ENCODE measurements around the gene MYO15B. TPM values are rescaled to one million over a fixed set of nuclear protein-coding genes. Genes with fewer than 3 reads are reported as not detected.

The MYO15B gene
- total and polyA plus RNA-seq, 2 experiments from 2014 or later: 124 to 153 TPM

DNA sequence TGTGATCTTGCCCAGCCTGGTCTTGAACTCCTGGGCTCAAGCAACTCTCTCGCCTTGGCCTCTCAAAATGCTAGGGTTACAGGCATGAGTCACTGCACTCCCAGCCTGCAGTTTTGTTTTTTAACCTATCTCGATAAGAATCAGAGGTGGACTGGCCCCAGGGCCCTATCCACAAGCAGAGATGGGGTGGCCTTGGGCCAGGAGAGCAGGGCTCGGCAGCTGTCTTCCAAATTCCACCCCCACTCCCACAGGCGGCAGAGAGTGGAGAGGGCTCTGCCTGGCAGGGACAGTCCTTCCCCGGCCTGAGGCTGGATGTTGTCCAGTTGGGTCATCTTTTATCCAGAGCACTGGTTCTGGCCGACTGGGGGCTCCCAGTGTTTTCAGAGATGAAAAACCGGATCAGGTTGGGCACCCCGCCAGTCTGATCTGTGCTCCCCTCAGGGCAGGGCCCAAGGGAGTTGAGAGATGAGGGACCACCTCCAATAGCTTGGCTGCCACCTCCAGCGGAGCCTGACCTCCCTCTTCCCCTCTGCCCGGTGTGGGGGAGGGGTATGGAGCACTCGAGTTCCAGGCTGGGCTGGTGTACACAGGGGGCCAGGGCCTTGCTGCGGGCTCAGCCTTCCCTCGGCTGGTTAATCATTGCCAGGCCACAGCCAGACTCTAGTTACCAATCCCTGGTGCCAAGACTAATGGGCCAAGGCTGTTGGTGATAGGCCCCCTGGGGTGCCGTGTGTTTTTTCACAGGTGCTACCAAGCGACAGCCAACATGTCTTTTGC, 30.3 kb upstream of the MYO15B start:
- H3K9me3 ChIP-seq (ENCODE audit: low read depth): no peaks in the 10 kb centered on the region
- peak overlapping the region; percentile 52 for H3K4me2 ChIP-seq
- peaks cover 21% of the 10 kb centered on the region for H3K79me2 ChIP-seq
- H3K27me3 ChIP-seq: no peaks in the 10 kb centered on the region
- no peaks in the 10 kb centered on the region for H3K9me2 ChIP-seq (replicated peaks; ENCODE audit: insufficient read depth)
- peak overlapping the region; percentile 80 for H3K27ac ChIP-seq
- WGBS (ENCODE audit: low lambda C conversion rate, missing lambda C conversion rate): 37% methylated on average over 15 of the region's 15 CpGs
- no peak for TF ChIP-seq EZH2phosphoT487 (IDR thresholded peaks at IDR 0.05; ENCODE audit: low read depth, severe bottlenecking, unreplicated experiment)
- TF ChIP-seq CTCF (IDR thresholded peaks at IDR 0.05; ENCODE audit: poor library complexity): no peak
- no peak for TF ChIP-seq EZH2 (IDR thresholded peaks at IDR 0.05; ENCODE audit: borderline replicate concordance)
- no peaks in the 10 kb centered on the region for H4K20me1 ChIP-seq (ENCODE audit: insufficient read depth, poor library complexity, severe bottlenecking)
- DNase-seq (ENCODE audit: low spot score): peak; percentile 87
- H3K4me1 ChIP-seq (ENCODE audit: insufficient read depth): peaks cover 34% of the 10 kb centered on the region
- no peaks in the 10 kb centered on the region for H3K36me3 ChIP-seq (replicated peaks; ENCODE audit: insufficient read depth, low read depth)
- no peak overlapping the region for H2AFZ ChIP-seq
- H3K4me3 ChIP-seq: no peak overlapping the region

- Histone ChIP-seq H3K4me2 (peak overlapping the region; percentile 52), H3K27me3 (no peaks in the 10 kb centered on the region), H3K36me3 (replicated peaks; ENCODE audit: insufficient read depth, low read depth) (no peaks in the 10 kb centered on the region), H3K4me3 (no peak overlapping the region), H3K27ac (peak overlapping the region; percentile 80), H3K4me1 (ENCODE audit: insufficient read depth) (peaks cover 26% of the 10 kb centered on the region), H3K9me2 (replicated peaks; ENCODE audit: insufficient read depth) (no peaks in the 10 kb centered on the region), H3K79me2 (peaks cover 21% of the 10 kb centered on the region), H4K20me1 (ENCODE audit: insufficient read depth, poor library complexity, severe bottlenecking) (no peaks in the 10 kb centered on the region), H2AFZ (no peak overlapping the region), H3K9me3 (ENCODE audit: low read depth) (no peaks in the 10 kb centered on the region)
- WGBS (ENCODE audit: low lambda C conversion rate, missing lambda C conversion rate): 88% methylated on average over 18 of the region's 18 CpGs
- no peak for TF ChIP-seq CTCF (IDR thresholded peaks at IDR 0.05; ENCODE audit: poor library complexity)
- no peak for TF ChIP-seq EZH2 (IDR thresholded peaks at IDR 0.05; ENCODE audit: borderline replicate concordance)
- no peak for TF ChIP-seq EZH2phosphoT487 (IDR thresholded peaks at IDR 0.05; ENCODE audit: low read depth, severe bottlenecking, unreplicated experiment)
- no peak for DNase-seq (ENCODE audit: low spot score)
Measured at GRCh38 chr17:75557852-75558665, 29.5 kb upstream of the MYO15B start.

GRCh38 chr17:75558666-75559530, 28.7 kb upstream of the MYO15B start:
- Histone ChIP-seq H2AFZ (no peak overlapping the region), H3K79me2 (peaks cover 16% of the 10 kb centered on the region), H3K36me3 (replicated peaks; ENCODE audit: insufficient read depth, low read depth) (no peaks in the 10 kb centered on the region), H4K20me1 (ENCODE audit: insufficient read depth, poor library complexity, severe bottlenecking) (no peaks in the 10 kb centered on the region), H3K9me2 (replicated peaks; ENCODE audit: insufficient read depth) (no peaks in the 10 kb centered on the region), H3K27me3 (no peaks in the 10 kb centered on the region), H3K4me3 (no peak overlapping the region), H3K27ac (no peak overlapping the region), H3K9me3 (ENCODE audit: low read depth) (no peaks in the 10 kb centered on the region), H3K4me2 (no peak overlapping the region), H3K4me1 (ENCODE audit: insufficient read depth) (peaks cover 19% of the 10 kb centered on the region)
- DNase-seq (ENCODE audit: low spot score): no peak
- WGBS (ENCODE audit: low lambda C conversion rate, missing lambda C conversion rate): 91% methylated on average over 26 of the region's 38 CpGs
- TF ChIP-seq CTCF (IDR thresholded peaks at IDR 0.05; ENCODE audit: poor library complexity): no peak
- TF ChIP-seq EZH2phosphoT487 (IDR thresholded peaks at IDR 0.05; ENCODE audit: low read depth, severe bottlenecking, unreplicated experiment): no peak
- no peak for TF ChIP-seq EZH2 (IDR thresholded peaks at IDR 0.05; ENCODE audit: borderline replicate concordance)
